WTC11 (cell line): ENCODE data around the gene AZIN2. TPM values are rescaled to one million over a fixed set of nuclear protein-coding genes. Genes with fewer than 3 reads are reported as not detected.

Source experiments
- ATAC-seq: fragments of 200-7000 bp; cut with Tn5 transposase; 2 replicates; pipeline ENCODE4 v1.10.0; 2021; ENCODE audit warnings: mild to moderate bottlenecking, moderate library complexity
- CTCF ChIA-PET: fragments of 300-600 bp; sonication (Branson Sonifier 250); formaldehyde crosslinking; loops from one replicate; lab custom pipeline; 2021; ENCODE audit warnings: antibody characterized with exemption; lab: Charles Lee
- POLR2A ChIA-PET: fragments of 350-600 bp; sonication (Branson Sonifier 250); formaldehyde crosslinking; loops from one replicate; lab custom pipeline; 2021; ENCODE audit warnings: antibody characterized with exemption; lab: Charles Lee
- DNase-seq: peaks from one replicate; pipeline ENCODE4 v3.0.0; 2021; ENCODE audit warnings: low spot score
- H3K27ac Mint-ChIP-seq: 2 replicates; pipeline ENCODE4 v1.8.0; 2021; ENCODE audit warnings: mixed read lengths
- H3K27me3 Mint-ChIP-seq: 2 replicates; pipeline ENCODE4 v1.8.0; 2021; ENCODE audit warnings: low read depth, mild to moderate bottlenecking, moderate library complexity, mixed read lengths
- H3K36me3 Mint-ChIP-seq: 2 replicates; pipeline ENCODE4 v1.8.0; 2021; ENCODE audit warnings: mixed read lengths
- H3K4me1 Mint-ChIP-seq: 2 replicates; pipeline ENCODE4 v1.8.0; 2022; ENCODE audit warnings: mixed read lengths
- H3K4me3 Mint-ChIP-seq: 2 replicates; pipeline ENCODE4 v1.8.0; 2021; ENCODE audit warnings: mild to moderate bottlenecking, moderate library complexity, mixed read lengths
- H3K9me3 Mint-ChIP-seq: 2 replicates; pipeline ENCODE4 v1.8.0; 2021; ENCODE audit warnings: mixed read lengths
- ATF1 ChIP-seq: sonication (generic); formaldehyde crosslinking; IDR thresholded peaks from 2 replicates; pipeline ENCODE4 v1.8.1; 2023; ENCODE audit warnings: mild to moderate bottlenecking, moderate library complexity, missing genetic modification reagents
- CREM ChIP-seq: sonication (generic); formaldehyde crosslinking; IDR thresholded peaks from 2 replicates; pipeline ENCODE4 v1.8.1; 2022; ENCODE audit warnings: mild to moderate bottlenecking, missing genetic modification reagents, moderate library complexity
- EMX1 ChIP-seq: fragments of 250-450 bp; sonication (Bioruptor Pico); IDR thresholded peaks from 2 replicates; pipeline ENCODE4 v1.8.0; 2021; ENCODE audit warnings: mild to moderate bottlenecking
- MXD4 ChIP-seq: fragments of 250-450 bp; sonication (Bioruptor Pico); IDR thresholded peaks from 2 replicates; pipeline ENCODE4 v1.8.0; 2021; ENCODE audit warnings: mild to moderate bottlenecking, moderate library complexity, borderline replicate concordance
- SMAD3 ChIP-seq: sonication (generic); formaldehyde crosslinking; IDR thresholded peaks from 2 replicates; pipeline ENCODE4 v1.8.0; 2022; ENCODE audit warnings: missing genetic modification reagents, mild to moderate bottlenecking, borderline replicate concordance
- TEAD4 ChIP-seq: sonication (generic); formaldehyde crosslinking; IDR thresholded peaks from 2 replicates; pipeline ENCODE4 v1.8.0; 2022; ENCODE audit warnings: mild to moderate bottlenecking, missing genetic modification reagents
- ZBTB21 ChIP-seq: sonication (generic); formaldehyde crosslinking; IDR thresholded peaks from 2 replicates; pipeline ENCODE4 v1.8.1; 2023; ENCODE audit warnings: mild to moderate bottlenecking, missing genetic modification reagents, borderline replicate concordance
- ZNF671 ChIP-seq: fragments of 250-450 bp; sonication (Bioruptor Pico); IDR thresholded peaks from 2 replicates; pipeline ENCODE4 v1.8.0; 2021; ENCODE audit warnings: mild to moderate bottlenecking
- total RNA-seq: library from RNA; stranded (reverse); gene quantifications from 3 replicates; pipeline ENCODE4 v1.2.3, GENCODE V29; 2021
- TF ChIP-seq, protein P1 (sequence below): fragments of 250-450 bp; sonication (Bioruptor Pico); IDR thresholded peaks from 2 replicates; pipeline ENCODE4 v1.9.0; 2021; ENCODE audit warnings: moderate library complexity, mild to moderate bottlenecking, inconsistent platforms, borderline replicate concordance
- TF ChIP-seq, protein P2 (sequence below): fragments of 250-450 bp; sonication (Bioruptor Pico); IDR thresholded peaks from 2 replicates; pipeline ENCODE4 v1.9.0; 2021; ENCODE audit warnings: mild to moderate bottlenecking
- TF ChIP-seq, protein P3 (sequence below): sonication (generic); formaldehyde crosslinking; IDR thresholded peaks from 2 replicates; pipeline ENCODE4 v1.8.1; 2022; ENCODE audit warnings: mild to moderate bottlenecking, missing genetic modification reagents, moderate library complexity, borderline replicate concordance
- TF ChIP-seq, protein P4 (sequence below): fragments of 250-450 bp; sonication (Bioruptor Pico); IDR thresholded peaks from 2 replicates; pipeline ENCODE4 v1.9.0; 2021; ENCODE audit warnings: mild to moderate bottlenecking
- TF ChIP-seq, protein P5 (sequence below): sonication (generic); formaldehyde crosslinking; IDR thresholded peaks from 2 replicates; pipeline ENCODE4 v1.8.1; 2023; ENCODE audit warnings: mild to moderate bottlenecking, missing genetic modification reagents, borderline replicate concordance
- TF ChIP-seq, protein P6 (sequence below): sonication (generic); formaldehyde crosslinking; IDR thresholded peaks from 2 replicates; pipeline ENCODE4 v1.8.1; 2022; ENCODE audit warnings: mild to moderate bottlenecking, moderate library complexity, missing genetic modification reagents
- TF ChIP-seq, protein P7 (sequence below): fragments of 250-450 bp; sonication (Bioruptor Pico); IDR thresholded peaks from 2 replicates; pipeline ENCODE4 v2.1.2; 2022; ENCODE audit warnings: mild to moderate bottlenecking, moderate library complexity
- TF ChIP-seq, protein P8 (sequence below): sonication (generic); formaldehyde crosslinking; IDR thresholded peaks from 2 replicates; pipeline ENCODE4 v1.8.0; 2022; ENCODE audit warnings: mild to moderate bottlenecking, missing genetic modification reagents
- TF ChIP-seq, protein P9 (sequence below): sonication (generic); formaldehyde crosslinking; IDR thresholded peaks from 2 replicates; pipeline ENCODE4 v1.8.0; 2022; ENCODE audit warnings: mild to moderate bottlenecking, missing genetic modification reagents
- TF ChIP-seq, protein P10 (sequence below): sonication (generic); formaldehyde crosslinking; IDR thresholded peaks from 2 replicates; pipeline ENCODE4 v1.8.1; 2022; ENCODE audit warnings: missing genetic modification reagents, borderline replicate concordance
- TF ChIP-seq, protein P11 (sequence below): sonication (generic); formaldehyde crosslinking; IDR thresholded peaks from 2 replicates; pipeline ENCODE4 v1.8.1; 2022; ENCODE audit warnings: low read depth, mild to moderate bottlenecking, moderate library complexity, missing genetic modification reagents, borderline replicate concordance

Gene AZIN2
- total RNA-seq, 1 experiment from 2014 or later, result 1.7 TPM

DNA sequence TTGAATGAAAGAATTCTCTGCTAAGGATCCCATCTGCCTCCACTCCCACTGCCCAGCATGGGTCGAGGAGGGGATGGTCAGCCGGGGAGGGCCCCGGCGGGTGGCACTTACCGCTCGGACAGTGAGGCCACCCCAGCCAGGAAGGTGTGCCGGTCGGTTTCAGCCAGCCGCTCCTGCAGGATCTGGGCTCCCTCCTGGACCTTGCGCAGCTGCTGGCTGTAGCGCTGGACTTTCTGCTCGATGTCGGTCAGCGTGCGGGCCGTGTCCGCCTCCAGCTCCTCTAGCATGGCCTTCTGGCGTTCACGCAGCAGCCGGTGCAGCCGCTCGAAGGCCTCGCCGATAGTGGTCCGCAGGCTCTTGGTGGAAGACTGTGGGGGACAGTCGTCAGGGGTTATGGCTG is 78.6 kb downstream of the AZIN2 start:
- H3K36me3 Mint-ChIP-seq, result peaks cover 14% of the 10 kb centered on the region
- DNase-seq (no peak), ATAC-seq (no peak)
- CTCF ChIA-PET, result interaction anchor here (2.9 kb wide), 1 partner anchor 12 kb away, joined by 8 read pairs; no protein-coding TSS in a partner anchor
- no peak overlapping the region for H3K4me3 Mint-ChIP-seq
- no peaks in the 10 kb centered on the region for H3K9me3 Mint-ChIP-seq
- peaks cover 43% of the 10 kb centered on the region for H3K4me1 Mint-ChIP-seq
- POLR2A ChIA-PET, result interaction anchor here (1.2 kb wide), 1 partner anchor 21 kb away, joined by 3 read pairs; no protein-coding TSS in a partner anchor
- no peak overlapping the region; the same call in 1 of the 2 replicates for H3K27ac Mint-ChIP-seq
- peaks cover 3% of the 10 kb centered on the region; the same call in 1 of the 2 replicates for H3K27me3 Mint-ChIP-seq
- TF ChIP-seq, protein P1, sequence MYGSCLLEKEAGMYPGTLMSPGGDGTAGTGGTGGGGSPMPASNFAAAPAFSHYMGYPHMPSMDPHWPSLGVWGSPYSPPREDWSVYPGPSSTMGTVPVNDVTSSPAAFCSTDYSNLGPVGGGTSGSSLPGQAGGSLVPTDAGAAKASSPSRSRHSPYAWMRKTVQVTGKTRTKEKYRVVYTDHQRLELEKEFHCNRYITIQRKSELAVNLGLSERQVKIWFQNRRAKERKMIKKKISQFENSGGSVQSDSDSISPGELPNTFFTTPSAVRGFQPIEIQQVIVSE, result no peak
- TF ChIP-seq, protein P2, sequence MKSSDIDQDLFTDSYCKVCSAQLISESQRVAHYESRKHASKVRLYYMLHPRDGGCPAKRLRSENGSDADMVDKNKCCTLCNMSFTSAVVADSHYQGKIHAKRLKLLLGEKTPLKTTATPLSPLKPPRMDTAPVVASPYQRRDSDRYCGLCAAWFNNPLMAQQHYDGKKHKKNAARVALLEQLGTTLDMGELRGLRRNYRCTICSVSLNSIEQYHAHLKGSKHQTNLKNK (CRISPR knock-in tag), result no peak
- TF ChIP-seq, protein P3, sequence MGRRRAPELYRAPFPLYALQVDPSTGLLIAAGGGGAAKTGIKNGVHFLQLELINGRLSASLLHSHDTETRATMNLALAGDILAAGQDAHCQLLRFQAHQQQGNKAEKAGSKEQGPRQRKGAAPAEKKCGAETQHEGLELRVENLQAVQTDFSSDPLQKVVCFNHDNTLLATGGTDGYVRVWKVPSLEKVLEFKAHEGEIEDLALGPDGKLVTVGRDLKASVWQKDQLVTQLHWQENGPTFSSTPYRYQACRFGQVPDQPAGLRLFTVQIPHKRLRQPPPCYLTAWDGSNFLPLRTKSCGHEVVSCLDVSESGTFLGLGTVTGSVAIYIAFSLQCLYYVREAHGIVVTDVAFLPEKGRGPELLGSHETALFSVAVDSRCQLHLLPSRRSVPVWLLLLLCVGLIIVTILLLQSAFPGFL (CRISPR knock-in tag), result no peak
- TF ChIP-seq, protein P4, sequence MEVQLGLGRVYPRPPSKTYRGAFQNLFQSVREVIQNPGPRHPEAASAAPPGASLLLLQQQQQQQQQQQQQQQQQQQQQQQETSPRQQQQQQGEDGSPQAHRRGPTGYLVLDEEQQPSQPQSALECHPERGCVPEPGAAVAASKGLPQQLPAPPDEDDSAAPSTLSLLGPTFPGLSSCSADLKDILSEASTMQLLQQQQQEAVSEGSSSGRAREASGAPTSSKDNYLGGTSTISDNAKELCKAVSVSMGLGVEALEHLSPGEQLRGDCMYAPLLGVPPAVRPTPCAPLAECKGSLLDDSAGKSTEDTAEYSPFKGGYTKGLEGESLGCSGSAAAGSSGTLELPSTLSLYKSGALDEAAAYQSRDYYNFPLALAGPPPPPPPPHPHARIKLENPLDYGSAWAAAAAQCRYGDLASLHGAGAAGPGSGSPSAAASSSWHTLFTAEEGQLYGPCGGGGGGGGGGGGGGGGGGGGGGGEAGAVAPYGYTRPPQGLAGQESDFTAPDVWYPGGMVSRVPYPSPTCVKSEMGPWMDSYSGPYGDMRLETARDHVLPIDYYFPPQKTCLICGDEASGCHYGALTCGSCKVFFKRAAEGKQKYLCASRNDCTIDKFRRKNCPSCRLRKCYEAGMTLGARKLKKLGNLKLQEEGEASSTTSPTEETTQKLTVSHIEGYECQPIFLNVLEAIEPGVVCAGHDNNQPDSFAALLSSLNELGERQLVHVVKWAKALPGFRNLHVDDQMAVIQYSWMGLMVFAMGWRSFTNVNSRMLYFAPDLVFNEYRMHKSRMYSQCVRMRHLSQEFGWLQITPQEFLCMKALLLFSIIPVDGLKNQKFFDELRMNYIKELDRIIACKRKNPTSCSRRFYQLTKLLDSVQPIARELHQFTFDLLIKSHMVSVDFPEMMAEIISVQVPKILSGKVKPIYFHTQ (CRISPR knock-in tag), result no peak
- TF ChIP-seq SMAD3 (CRISPR knock-in tag) (no peak), ZBTB21 (CRISPR knock-in tag) (no peak), MXD4 (no peak), EMX1 (CRISPR knock-in tag) (no peak), ZNF671 (CRISPR knock-in tag) (no peak), CREM (CRISPR knock-in tag) (no peak), ATF1 (CRISPR knock-in tag) (no peak), TEAD4 (no peak)
- TF ChIP-seq, protein P5, sequence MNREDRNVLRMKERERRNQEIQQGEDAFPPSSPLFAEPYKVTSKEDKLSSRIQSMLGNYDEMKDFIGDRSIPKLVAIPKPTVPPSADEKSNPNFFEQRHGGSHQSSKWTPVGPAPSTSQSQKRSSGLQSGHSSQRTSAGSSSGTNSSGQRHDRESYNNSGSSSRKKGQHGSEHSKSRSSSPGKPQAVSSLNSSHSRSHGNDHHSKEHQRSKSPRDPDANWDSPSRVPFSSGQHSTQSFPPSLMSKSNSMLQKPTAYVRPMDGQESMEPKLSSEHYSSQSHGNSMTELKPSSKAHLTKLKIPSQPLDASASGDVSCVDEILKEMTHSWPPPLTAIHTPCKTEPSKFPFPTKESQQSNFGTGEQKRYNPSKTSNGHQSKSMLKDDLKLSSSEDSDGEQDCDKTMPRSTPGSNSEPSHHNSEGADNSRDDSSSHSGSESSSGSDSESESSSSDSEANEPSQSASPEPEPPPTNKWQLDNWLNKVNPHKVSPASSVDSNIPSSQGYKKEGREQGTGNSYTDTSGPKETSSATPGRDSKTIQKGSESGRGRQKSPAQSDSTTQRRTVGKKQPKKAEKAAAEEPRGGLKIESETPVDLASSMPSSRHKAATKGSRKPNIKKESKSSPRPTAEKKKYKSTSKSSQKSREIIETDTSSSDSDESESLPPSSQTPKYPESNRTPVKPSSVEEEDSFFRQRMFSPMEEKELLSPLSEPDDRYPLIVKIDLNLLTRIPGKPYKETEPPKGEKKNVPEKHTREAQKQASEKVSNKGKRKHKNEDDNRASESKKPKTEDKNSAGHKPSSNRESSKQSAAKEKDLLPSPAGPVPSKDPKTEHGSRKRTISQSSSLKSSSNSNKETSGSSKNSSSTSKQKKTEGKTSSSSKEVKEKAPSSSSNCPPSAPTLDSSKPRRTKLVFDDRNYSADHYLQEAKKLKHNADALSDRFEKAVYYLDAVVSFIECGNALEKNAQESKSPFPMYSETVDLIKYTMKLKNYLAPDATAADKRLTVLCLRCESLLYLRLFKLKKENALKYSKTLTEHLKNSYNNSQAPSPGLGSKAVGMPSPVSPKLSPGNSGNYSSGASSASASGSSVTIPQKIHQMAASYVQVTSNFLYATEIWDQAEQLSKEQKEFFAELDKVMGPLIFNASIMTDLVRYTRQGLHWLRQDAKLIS (CRISPR knock-in tag), result no peak
- TF ChIP-seq, protein P6, sequence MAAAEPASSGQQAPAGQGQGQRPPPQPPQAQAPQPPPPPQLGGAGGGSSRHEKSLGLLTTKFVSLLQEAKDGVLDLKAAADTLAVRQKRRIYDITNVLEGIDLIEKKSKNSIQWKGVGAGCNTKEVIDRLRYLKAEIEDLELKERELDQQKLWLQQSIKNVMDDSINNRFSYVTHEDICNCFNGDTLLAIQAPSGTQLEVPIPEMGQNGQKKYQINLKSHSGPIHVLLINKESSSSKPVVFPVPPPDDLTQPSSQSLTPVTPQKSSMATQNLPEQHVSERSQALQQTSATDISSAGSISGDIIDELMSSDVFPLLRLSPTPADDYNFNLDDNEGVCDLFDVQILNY (CRISPR knock-in tag), result no peak
- TF ChIP-seq, protein P7, sequence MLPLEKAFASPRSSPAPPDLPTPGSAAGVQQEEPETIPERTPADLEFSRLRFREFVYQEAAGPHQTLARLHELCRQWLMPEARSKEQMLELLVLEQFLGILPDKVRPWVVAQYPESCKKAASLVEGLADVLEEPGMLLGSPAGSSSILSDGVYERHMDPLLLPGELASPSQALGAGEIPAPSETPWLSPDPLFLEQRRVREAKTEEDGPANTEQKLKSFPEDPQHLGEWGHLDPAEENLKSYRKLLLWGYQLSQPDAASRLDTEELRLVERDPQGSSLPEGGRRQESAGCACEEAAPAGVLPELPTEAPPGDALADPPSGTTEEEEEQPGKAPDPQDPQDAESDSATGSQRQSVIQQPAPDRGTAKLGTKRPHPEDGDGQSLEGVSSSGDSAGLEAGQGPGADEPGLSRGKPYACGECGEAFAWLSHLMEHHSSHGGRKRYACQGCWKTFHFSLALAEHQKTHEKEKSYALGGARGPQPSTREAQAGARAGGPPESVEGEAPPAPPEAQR, result no peak
- TF ChIP-seq, protein P8, sequence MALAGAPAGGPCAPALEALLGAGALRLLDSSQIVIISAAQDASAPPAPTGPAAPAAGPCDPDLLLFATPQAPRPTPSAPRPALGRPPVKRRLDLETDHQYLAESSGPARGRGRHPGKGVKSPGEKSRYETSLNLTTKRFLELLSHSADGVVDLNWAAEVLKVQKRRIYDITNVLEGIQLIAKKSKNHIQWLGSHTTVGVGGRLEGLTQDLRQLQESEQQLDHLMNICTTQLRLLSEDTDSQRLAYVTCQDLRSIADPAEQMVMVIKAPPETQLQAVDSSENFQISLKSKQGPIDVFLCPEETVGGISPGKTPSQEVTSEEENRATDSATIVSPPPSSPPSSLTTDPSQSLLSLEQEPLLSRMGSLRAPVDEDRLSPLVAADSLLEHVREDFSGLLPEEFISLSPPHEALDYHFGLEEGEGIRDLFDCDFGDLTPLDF, result no peak
- TF ChIP-seq, protein P9, sequence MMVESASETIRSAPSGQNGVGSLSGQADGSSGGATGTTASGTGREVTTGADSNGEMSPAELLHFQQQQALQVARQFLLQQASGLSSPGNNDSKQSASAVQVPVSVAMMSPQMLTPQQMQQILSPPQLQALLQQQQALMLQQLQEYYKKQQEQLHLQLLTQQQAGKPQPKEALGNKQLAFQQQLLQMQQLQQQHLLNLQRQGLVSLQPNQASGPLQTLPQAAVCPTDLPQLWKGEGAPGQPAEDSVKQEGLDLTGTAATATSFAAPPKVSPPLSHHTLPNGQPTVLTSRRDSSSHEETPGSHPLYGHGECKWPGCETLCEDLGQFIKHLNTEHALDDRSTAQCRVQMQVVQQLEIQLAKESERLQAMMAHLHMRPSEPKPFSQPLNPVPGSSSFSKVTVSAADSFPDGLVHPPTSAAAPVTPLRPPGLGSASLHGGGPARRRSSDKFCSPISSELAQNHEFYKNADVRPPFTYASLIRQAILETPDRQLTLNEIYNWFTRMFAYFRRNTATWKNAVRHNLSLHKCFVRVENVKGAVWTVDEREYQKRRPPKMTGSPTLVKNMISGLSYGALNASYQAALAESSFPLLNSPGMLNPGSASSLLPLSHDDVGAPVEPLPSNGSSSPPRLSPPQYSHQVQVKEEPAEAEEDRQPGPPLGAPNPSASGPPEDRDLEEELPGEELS (CRISPR knock-in tag), result no peak
- TF ChIP-seq, protein P10, sequence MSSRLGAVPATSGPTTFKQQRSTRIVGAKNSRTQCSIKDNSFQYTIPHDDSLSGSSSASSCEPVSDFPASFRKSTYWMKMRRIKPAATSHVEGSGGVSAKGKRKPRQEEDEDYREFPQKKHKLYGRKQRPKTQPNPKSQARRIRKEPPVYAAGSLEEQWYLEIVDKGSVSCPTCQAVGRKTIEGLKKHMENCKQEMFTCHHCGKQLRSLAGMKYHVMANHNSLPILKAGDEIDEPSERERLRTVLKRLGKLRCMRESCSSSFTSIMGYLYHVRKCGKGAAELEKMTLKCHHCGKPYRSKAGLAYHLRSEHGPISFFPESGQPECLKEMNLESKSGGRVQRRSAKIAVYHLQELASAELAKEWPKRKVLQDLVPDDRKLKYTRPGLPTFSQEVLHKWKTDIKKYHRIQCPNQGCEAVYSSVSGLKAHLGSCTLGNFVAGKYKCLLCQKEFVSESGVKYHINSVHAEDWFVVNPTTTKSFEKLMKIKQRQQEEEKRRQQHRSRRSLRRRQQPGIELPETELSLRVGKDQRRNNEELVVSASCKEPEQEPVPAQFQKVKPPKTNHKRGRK (CRISPR knock-in tag), result no peak
- TF ChIP-seq, protein P11, sequence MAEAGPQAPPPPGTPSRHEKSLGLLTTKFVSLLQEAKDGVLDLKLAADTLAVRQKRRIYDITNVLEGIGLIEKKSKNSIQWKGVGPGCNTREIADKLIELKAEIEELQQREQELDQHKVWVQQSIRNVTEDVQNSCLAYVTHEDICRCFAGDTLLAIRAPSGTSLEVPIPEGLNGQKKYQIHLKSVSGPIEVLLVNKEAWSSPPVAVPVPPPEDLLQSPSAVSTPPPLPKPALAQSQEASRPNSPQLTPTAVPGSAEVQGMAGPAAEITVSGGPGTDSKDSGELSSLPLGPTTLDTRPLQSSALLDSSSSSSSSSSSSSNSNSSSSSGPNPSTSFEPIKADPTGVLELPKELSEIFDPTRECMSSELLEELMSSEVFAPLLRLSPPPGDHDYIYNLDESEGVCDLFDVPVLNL (CRISPR knock-in tag), result no peak
